HepG2 (cell line): ENCODE measurements around the gene MFSD11. TPM values are rescaled to one million over a fixed set of nuclear protein-coding genes. Genes with fewer than 3 reads are reported as not detected.

Experiments
- ATAC-seq: fragments of 200-7000 bp; cut with Tn5 transposase; 3 replicates; pipeline ENCODE4 v1.9.1; 2020; ENCODE audit warnings: mild to moderate bottlenecking, moderate library complexity
- BruUV-seq: library from RNA; stranded (reverse); fragments of 400-500 nt; replicated peaks from 2 replicates; lab custom pipeline; 2021; lab: Mats Ljungman, UMichigan
- CTCF ChIA-PET: fragments of 300-600 bp; formaldehyde crosslinking; extraction: SDS; loops from one replicate; lab custom pipeline; 2021; ENCODE audit warnings: low total read pairs, inconsistent platforms, low intra/inter-chr PET ratio; lab: Yijun Ruan, JAX
- POLR2A ChIA-PET: fragments of 350-600 bp; sonication (Branson Sonifier 250); formaldehyde crosslinking; loops from one replicate; lab custom pipeline; 2020; ENCODE audit warnings: antibody characterized with exemption, inconsistent platforms; lab: Yijun Ruan, JAX
- DNase-seq: peaks from one replicate; pipeline ENCODE4 v3.0.0-alpha.2; 2015; ENCODE audit warnings: low spot score
- FAIRE-seq: peaks from 3 replicates; lab custom pipeline; 2011; peaks lifted over from hg19 to GRCh38; lab: Jason Lieb, UNC
- H2AFZ ChIP-seq: one replicate; pipeline ENCODE4 v1.6.1; 2011; ENCODE audit warnings: low read length, inconsistent platforms
- H3K27ac ChIP-seq: fragments of 300-600 bp; 3 replicates; pipeline ENCODE4 v1.8.0; 2011; ENCODE audit warnings: mixed run types, mild to moderate bottlenecking, mixed read lengths, low read length, inconsistent platforms; ENCODE audit not compliant: insufficient read depth; ENCODE audit errors: extremely low read length
- H3K27me3 ChIP-seq, 2 experiments: fragments of 200-600 bp in 1 of 2; 2 replicates in 1 of 2; 3 replicates in 1 of 2; pipeline versions ENCODE4 v1.6.0 to v1.8.0; 2011; ENCODE audit warnings: low read length in 2 of 2, mild to moderate bottlenecking in 2 of 2, moderate library complexity in 2 of 2, inconsistent platforms in 1 of 2; ENCODE audit not compliant: insufficient read depth in 2 of 2, control insufficient read depth in 1 of 2
- H3K36me3 ChIP-seq, 2 experiments: fragments of 200-600 bp in 1 of 2; replicated peaks in 1 of 2; 2 replicates in 1 of 2; 3 replicates in 1 of 2; pipeline versions ENCODE4 v1.5.1 to v1.8.0; 2011; ENCODE audit warnings: low read length in 2 of 2, inconsistent platforms in 1 of 2; ENCODE audit not compliant: insufficient read depth in 2 of 2, control insufficient read depth in 1 of 2
- H3K4me1 ChIP-seq: 2 replicates; pipeline ENCODE4 v1.5.1; 2012; ENCODE audit warnings: low read length, inconsistent platforms; ENCODE audit not compliant: insufficient read depth
- H3K4me2 ChIP-seq: 2 replicates; pipeline ENCODE4 v1.6.0; 2011; ENCODE audit warnings: low read depth, low read length, inconsistent platforms
- H3K4me3 ChIP-seq, 3 experiments: fragments of 200-600 bp in 1 of 3; sonication (generic), shearing (Covaris generic) in 1 of 3; replicated peaks in 1 of 3; 2 replicates each; pipeline ENCODE4 v1.5.1; 2011 to 2016; ENCODE audit warnings: low read length in 3 of 3, inconsistent platforms in 2 of 3, low read depth in 2 of 3, mild to moderate bottlenecking in 2 of 3, control low read depth in 1 of 3, mixed read lengths in 1 of 3; ENCODE audit not compliant: insufficient read depth in 1 of 3
- H3K79me2 ChIP-seq: one replicate; pipeline ENCODE4 v1.6.1; 2011; ENCODE audit warnings: low read length, inconsistent platforms; ENCODE audit not compliant: insufficient read depth
- H3K9ac ChIP-seq: 2 replicates; pipeline ENCODE4 v1.6.0; 2011; ENCODE audit warnings: mild to moderate bottlenecking, low read depth, low read length, inconsistent platforms; ENCODE audit not compliant: insufficient read depth
- H3K9me3 ChIP-seq: 2 replicates; pipeline ENCODE4 v1.5.1; 2012; ENCODE audit warnings: mild to moderate bottlenecking, low read length
- H4K20me1 ChIP-seq: 2 replicates; pipeline ENCODE4 v1.6.0; 2011; ENCODE audit warnings: inconsistent platforms, mild to moderate bottlenecking, low read length, moderate library complexity; ENCODE audit not compliant: insufficient read depth
- FOXO4 ChIP-seq: sonication (generic); formaldehyde crosslinking; conservative IDR thresholded peaks from 2 replicates; pipeline ENCODE4 v1.8.1; 2023; ENCODE audit warnings: missing genetic modification reagents
- GATAD2A ChIP-seq: IDR thresholded peaks from 2 replicates; pipeline ENCODE4 v1.6.1; 2016
- GLI4 ChIP-seq: sonication (generic); formaldehyde crosslinking; IDR thresholded peaks from 2 replicates; pipeline ENCODE4 v1.5.1; 2020; ENCODE audit warnings: missing genetic modification reagents, mild to moderate bottlenecking, moderate library complexity, borderline replicate concordance
- IRF2 ChIP-seq: IDR thresholded peaks from 2 replicates; pipeline ENCODE4 v1.6.1; 2018; ENCODE audit warnings: missing genetic modification reagents, missing compliant biosample characterization
- KAT7 ChIP-seq: IDR thresholded peaks from 2 replicates; pipeline ENCODE4 v1.6.1; 2018; ENCODE audit warnings: borderline replicate concordance, missing compliant biosample characterization
- NFATC3 ChIP-seq: sonication (generic); formaldehyde crosslinking; IDR thresholded peaks from 2 replicates; pipeline ENCODE4 v1.5.1; 2020; ENCODE audit warnings: mild to moderate bottlenecking, missing genetic modification reagents
- ONECUT2 ChIP-seq: sonication (generic); formaldehyde crosslinking; IDR thresholded peaks from 2 replicates; pipeline ENCODE4 v1.4.0; 2020; ENCODE audit warnings: missing genetic modification reagents
- PHF8 ChIP-seq: sonication (generic); formaldehyde crosslinking; IDR thresholded peaks from 2 replicates; pipeline ENCODE4 v1.5.0; 2020; ENCODE audit warnings: missing genetic modification reagents
- POLR2A ChIP-seq, 2 experiments: IDR thresholded peaks; 2 replicates each; pipeline ENCODE4 v1.6.1; 2011; ENCODE audit warnings: low read depth in 2 of 2, low read length in 2 of 2, mild to moderate bottlenecking in 1 of 2, moderate library complexity in 1 of 2; ENCODE audit not compliant: insufficient read depth in 1 of 2
- POLR2AphosphoS5 ChIP-seq: IDR thresholded peaks from 2 replicates; pipeline ENCODE4 v1.6.1; 2012; ENCODE audit warnings: low read depth, low read length
- SSRP1 ChIP-seq: IDR thresholded peaks from 2 replicates; pipeline ENCODE4 v1.6.1; 2016; ENCODE audit warnings: control low read depth
- YEATS2 ChIP-seq: sonication (generic); formaldehyde crosslinking; IDR thresholded peaks from 2 replicates; pipeline ENCODE4 v1.4.0; 2020; ENCODE audit warnings: missing genetic modification reagents, borderline replicate concordance
- ZBED4 ChIP-seq: sonication (generic); formaldehyde crosslinking; IDR thresholded peaks from 2 replicates; pipeline ENCODE4 v1.4.0; 2020; ENCODE audit warnings: missing genetic modification reagents, borderline replicate concordance
- ZFP36 ChIP-seq: fragments of 150-350 bp; IDR thresholded peaks from 2 replicates; pipeline ENCODE4 v1.6.1; 2018; ENCODE audit warnings: borderline replicate concordance, low read length, low read depth; ENCODE audit not compliant: partially characterized antibody
- ZFX ChIP-seq: sonication (generic); formaldehyde crosslinking; IDR thresholded peaks from 2 replicates; pipeline ENCODE4 v1.4.0; 2020; ENCODE audit warnings: mild to moderate bottlenecking, low read depth, missing genetic modification reagents, moderate library complexity
- ZNF432 ChIP-seq: sonication (generic); formaldehyde crosslinking; IDR thresholded peaks from 2 replicates; pipeline ENCODE4 v1.5.0; 2020; ENCODE audit warnings: missing genetic modification reagents, mild to moderate bottlenecking, borderline replicate concordance
- ZNF629 ChIP-seq: sonication (generic); formaldehyde crosslinking; conservative IDR thresholded peaks from 2 replicates; pipeline ENCODE4 v1.5.0; 2020; ENCODE audit warnings: missing genetic modification reagents
- ZNF652 ChIP-seq: IDR thresholded peaks from 2 replicates; pipeline ENCODE4 v1.6.1; 2016; ENCODE audit warnings: low read depth, borderline replicate concordance
- ZNF792 ChIP-seq: IDR thresholded peaks from 2 replicates; pipeline ENCODE4 v1.6.1; 2016
- WGBS: methylation state at CpG from one replicate; pipeline ENCODE4 v1.1.6; 2017; ENCODE audit warnings: low lambda C conversion rate; 5-methylcytosine and 5-hydroxymethylcytosine counted together
- in situ Hi-C: cut with HindIII; loops from 2 replicates; pipeline ENCODE4 v1.10.0; 2017; ENCODE audit warnings: low pct_unique_long_range_greater_than_20kb; ENCODE audit not compliant: extremely low pct_ligation_motif_present
- intact Hi-C: fragments of 100-400 bp; cut with micrococcal nuclease; formaldehyde crosslinking; loops from one replicate; pipeline ENCODE4 v1.10.0; 2022; ENCODE audit not compliant: unreplicated experiment
- polyA plus RNA-seq, 8 experiments: library from polyadenylated mRNA; depleted of rRNA in 3 of 8; stranded (reverse) in 7 of 8; unstranded in 1 of 8; fragments of >200 nt; fragmentation: Illumina TruSeq in 4 of 8; extraction: Trizol in 4 of 8; gene quantifications; 2 replicates each; pipeline versions ENCODE4 v1.2.1 to v1.2.3, GENCODE V29; 2011 to 2016; ENCODE audit warnings: low read depth in 4 of 8, missing spikeins in 1 of 8, mixed read lengths in 1 of 8; ENCODE audit not compliant: insufficient read depth in 1 of 8
- total RNA-seq, 5 experiments: library from RNA; depleted of rRNA; stranded (reverse); fragments of >200 nt; fragmentation: Illumina TruSeq; extraction: Trizol; gene quantifications; 2 replicates each; pipeline ENCODE4 v1.2.3, GENCODE V29; 2016; ENCODE audit warnings: low read depth in 1 of 5
- TF ChIP-seq, protein P1 (sequence below): sonication (generic); formaldehyde crosslinking; IDR thresholded peaks from 2 replicates; pipeline ENCODE4 v1.5.0; 2020; ENCODE audit warnings: mild to moderate bottlenecking, low read depth, missing genetic modification reagents, borderline replicate concordance

MFSD11 gene
- total and polyA plus RNA-seq, 2 of the 13 experiments (the other 11 are each of a cell fraction or from before 2014, with no cell fraction given): 26.1 to 36.3 TPM

DNA sequence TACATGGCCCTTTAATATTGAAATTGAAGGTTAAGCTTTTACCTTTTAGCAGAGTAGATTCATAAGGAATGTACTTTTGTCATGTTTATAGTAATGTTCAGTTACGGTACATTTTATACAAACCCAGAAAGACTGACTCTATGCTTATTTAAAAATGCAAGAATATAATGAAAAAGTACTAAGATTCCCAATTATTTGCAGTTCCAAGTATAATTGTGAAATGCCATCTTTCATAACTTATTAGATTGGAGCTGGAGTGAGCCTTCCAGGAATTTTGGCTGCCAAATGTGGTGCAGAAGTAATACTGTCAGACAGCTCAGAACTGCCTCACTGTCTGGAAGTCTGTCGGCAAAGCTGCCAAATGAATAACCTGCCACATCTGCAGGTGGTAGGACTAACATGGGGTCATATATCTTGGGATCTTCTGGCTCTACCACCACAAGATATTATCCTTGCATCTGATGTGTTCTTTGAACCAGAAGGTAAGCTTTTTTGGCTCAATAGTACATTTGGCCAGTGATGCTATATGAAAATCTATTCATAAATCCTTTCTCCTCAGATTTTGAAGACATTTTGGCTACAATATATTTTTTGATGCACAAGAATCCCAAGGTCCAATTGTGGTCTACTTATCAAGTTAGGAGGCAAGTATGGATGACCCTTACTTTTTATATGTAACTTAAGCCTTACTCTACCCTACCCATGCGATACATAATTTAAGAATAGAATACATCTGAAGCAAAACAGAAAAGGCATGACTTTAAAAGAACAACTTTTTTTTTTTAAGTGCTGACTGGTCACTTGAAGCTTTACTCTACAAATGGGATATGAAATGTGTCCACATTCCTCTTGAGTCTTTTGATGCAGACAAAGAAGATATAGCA, 4.9 kb upstream of the MFSD11 start (continued):
- no peak for TF ChIP-seq GLI4 (CRISPR knock-in tag)
- no peak for TF ChIP-seq FOXO4 (CRISPR knock-in tag)
- TF ChIP-seq ONECUT2: no peak
- no peak for TF ChIP-seq SSRP1
- peak; percentile 51; the same call in 1 of the 2 replicates for TF ChIP-seq IRF2 (CRISPR knock-in tag)
- no peak for TF ChIP-seq ZNF652

DNA sequence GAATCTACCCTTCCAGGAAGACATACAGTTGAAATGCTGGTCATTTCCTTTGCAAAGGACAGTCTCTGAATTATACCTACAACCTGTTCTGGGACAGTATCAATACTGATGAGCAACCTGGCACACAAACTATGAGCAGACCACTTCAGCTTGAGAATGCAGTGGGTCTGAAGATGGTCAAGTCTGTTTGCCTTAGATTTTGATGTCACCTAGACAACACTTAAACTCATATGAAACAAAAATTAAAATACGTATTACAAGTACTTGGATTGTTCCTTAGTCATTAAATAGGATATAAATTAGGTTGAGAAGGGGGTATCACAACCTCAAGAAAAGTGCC, 4.3 kb upstream of the MFSD11 start:
- Histone ChIP-seq H3K79me2 (peaks cover 61% of the 10 kb centered on the region), H3K9ac (no peak overlapping the region), H4K20me1 (peaks cover 35% of the 10 kb centered on the region), H3K27me3 (peaks cover 0 to 3% of the 10 kb centered on the region in 2 experiments; a peak in 1 of 5 replicates), H3K4me1 (peaks cover 47% of the 10 kb centered on the region), H3K36me3 (peaks cover 12 to 35% of the 10 kb centered on the region in 2 experiments), H3K27ac (peak overlapping the region; percentile 96), H3K9me3 (no peaks in the 10 kb centered on the region), H2AFZ (no peak overlapping the region), H3K4me2 (peak overlapping the region; percentile 88), H3K4me3 (peak overlapping the region in 2 of 3 experiments; percentile 93 to 100; a peak in 2 of 6 replicates)
- BruUV-seq: no TSS peak
- DNase-seq (no peak), FAIRE-seq (no peak), ATAC-seq (no peak)
- intact Hi-C loops (no loop called here), in situ Hi-C loops (no loop called here)
- POLR2A ChIA-PET: interaction anchor here (1.8 kb wide), 1 partner anchor 15 kb away, joined by 8 read pairs; no protein-coding TSS in a partner anchor
- CTCF ChIA-PET: no interaction called here
- 96% methylated on average over 1 of the region's 1 CpG for WGBS
- TF ChIP-seq NFATC3 (no peak), KAT7 (CRISPR knock-in tag) (no peak), YEATS2 (CRISPR knock-in tag) (no peak), ZNF629 (CRISPR knock-in tag) (no peak), ZNF432 (CRISPR knock-in tag) (no peak), ZBED4 (CRISPR knock-in tag) (no peak), ZFP36 (no peak), POLR2AphosphoS5 (peak; percentile 45; the same call in 1 of the 2 replicates), GATAD2A (CRISPR knock-in tag) (no peak), POLR2A (IDR thresholded peaks at IDR 0.05; ENCODE audit: insufficient read depth in 1 of 2, low read depth in 2 of 2, low read length in 2 of 2) (peak in 1 of 2 experiments; percentile 62; a peak in 2 of 4 replicates), ZFX (CRISPR knock-in tag) (no peak), PHF8 (CRISPR knock-in tag) (no peak), ZNF792 (no peak)
- TF ChIP-seq, protein P1, sequence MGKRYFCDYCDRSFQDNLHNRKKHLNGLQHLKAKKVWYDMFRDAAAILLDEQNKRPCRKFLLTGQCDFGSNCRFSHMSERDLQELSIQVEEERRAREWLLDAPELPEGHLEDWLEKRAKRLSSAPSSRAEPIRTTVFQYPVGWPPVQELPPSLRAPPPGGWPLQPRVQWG (CRISPR knock-in tag): no peak
